ENCODE data around the gene ST6GAL1. TPM values are rescaled to one million over a fixed set of nuclear protein-coding genes. Genes with fewer than 3 reads are reported as not detected.

Gene ST6GAL1
- polyA plus RNA-seq, 1 of the 3 experiments (the other 2 are of a cell fraction): 3.9 TPM

- TF ChIP-seq REST (IDR thresholded peaks at IDR 0.05; ENCODE audit: low read depth, low read length): no peak
Observed at GRCh38 chr3:187063286-187064121, 133.2 kb downstream of the ST6GAL1 start (continued).

- Histone ChIP-seq H3K27ac (ENCODE audit: low read depth in 2 of 2, low read length in 1 of 2) (no peak overlapping the region), H3K4me3 (ENCODE audit: low read depth in 2 of 2, low read length in 1 of 2) (no peak overlapping the region), H2AFZ (ENCODE audit: low read depth) (no peak overlapping the region), H3K9me3 (no peaks in the 10 kb centered on the region), H3K4me2 (no peak overlapping the region), H3K9me2 (no peaks in the 10 kb centered on the region), H3K79me2 (ENCODE audit: insufficient read depth) (no peaks in the 10 kb centered on the region), H3K36me3 (replicated peaks in 1 of 2; ENCODE audit: control insufficient read depth in 1 of 2, insufficient read depth in 2 of 2, low read length in 1 of 2) (no peaks in the 10 kb centered on the region), H3F3A (replicated peaks; ENCODE audit: insufficient read depth) (no peaks in the 10 kb centered on the region), H3K9ac (no peak overlapping the region), H3K4me1 (ENCODE audit: control insufficient read depth in 1 of 2, insufficient read depth in 2 of 2, low read depth in 1 of 2, low read length in 1 of 2) (peaks cover 2 to 18% of the 10 kb centered on the region in 2 experiments; a peak in 2 of 4 replicates), H3K27me3 (ENCODE audit: insufficient read depth) (no peaks in the 10 kb centered on the region), H4K20me1 (ENCODE audit: insufficient read depth) (no peaks in the 10 kb centered on the region)
- no peak for TF ChIP-seq ZBTB33 (IDR thresholded peaks at IDR 0.05; ENCODE audit: borderline replicate concordance, low read depth)
- TF ChIP-seq NRF1 (IDR thresholded peaks at IDR 0.05; ENCODE audit: low read depth, low read length): no peak
- TF ChIP-seq TCF12 (IDR thresholded peaks at IDR 0.05): peak; percentile 17; the same call in 1 of the 2 replicates
- no peak for TF ChIP-seq RFX5 (IDR thresholded peaks at IDR 0.05; ENCODE audit: low read length)
- ChIA-PET CTCF (interaction anchor here (0.7 to 1.1 kb wide), 3 partner anchors 19 to 101 kb away, joined by 3 read pairs; no protein-coding TSS in a partner anchor), POLR2A (no interaction called here)
- DNase-seq: peak; percentile 37
- WGBS (ENCODE audit: low lambda C conversion rate): 82% methylated on average over 12 of the region's 12 CpGs
Observed at GRCh38 chr3:187064210-187065115, 134.1 kb downstream of the ST6GAL1 start.

Data from SK-N-SH (cell line).